GM21367 (cell line): ENCODE results near the gene MPDZ.

Experiments used
- ATAC-seq: cut with Tn5 transposase; IDR thresholded peaks from one replicate; pipeline ENCODE4 v1.9.1; 2021; ENCODE audit not compliant: unreplicated experiment

Gene MPDZ, protein sequence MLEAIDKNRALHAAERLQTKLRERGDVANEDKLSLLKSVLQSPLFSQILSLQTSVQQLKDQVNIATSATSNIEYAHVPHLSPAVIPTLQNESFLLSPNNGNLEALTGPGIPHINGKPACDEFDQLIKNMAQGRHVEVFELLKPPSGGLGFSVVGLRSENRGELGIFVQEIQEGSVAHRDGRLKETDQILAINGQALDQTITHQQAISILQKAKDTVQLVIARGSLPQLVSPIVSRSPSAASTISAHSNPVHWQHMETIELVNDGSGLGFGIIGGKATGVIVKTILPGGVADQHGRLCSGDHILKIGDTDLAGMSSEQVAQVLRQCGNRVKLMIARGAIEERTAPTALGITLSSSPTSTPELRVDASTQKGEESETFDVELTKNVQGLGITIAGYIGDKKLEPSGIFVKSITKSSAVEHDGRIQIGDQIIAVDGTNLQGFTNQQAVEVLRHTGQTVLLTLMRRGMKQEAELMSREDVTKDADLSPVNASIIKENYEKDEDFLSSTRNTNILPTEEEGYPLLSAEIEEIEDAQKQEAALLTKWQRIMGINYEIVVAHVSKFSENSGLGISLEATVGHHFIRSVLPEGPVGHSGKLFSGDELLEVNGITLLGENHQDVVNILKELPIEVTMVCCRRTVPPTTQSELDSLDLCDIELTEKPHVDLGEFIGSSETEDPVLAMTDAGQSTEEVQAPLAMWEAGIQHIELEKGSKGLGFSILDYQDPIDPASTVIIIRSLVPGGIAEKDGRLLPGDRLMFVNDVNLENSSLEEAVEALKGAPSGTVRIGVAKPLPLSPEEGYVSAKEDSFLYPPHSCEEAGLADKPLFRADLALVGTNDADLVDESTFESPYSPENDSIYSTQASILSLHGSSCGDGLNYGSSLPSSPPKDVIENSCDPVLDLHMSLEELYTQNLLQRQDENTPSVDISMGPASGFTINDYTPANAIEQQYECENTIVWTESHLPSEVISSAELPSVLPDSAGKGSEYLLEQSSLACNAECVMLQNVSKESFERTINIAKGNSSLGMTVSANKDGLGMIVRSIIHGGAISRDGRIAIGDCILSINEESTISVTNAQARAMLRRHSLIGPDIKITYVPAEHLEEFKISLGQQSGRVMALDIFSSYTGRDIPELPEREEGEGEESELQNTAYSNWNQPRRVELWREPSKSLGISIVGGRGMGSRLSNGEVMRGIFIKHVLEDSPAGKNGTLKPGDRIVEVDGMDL (N-terminal part only)

DNA sequence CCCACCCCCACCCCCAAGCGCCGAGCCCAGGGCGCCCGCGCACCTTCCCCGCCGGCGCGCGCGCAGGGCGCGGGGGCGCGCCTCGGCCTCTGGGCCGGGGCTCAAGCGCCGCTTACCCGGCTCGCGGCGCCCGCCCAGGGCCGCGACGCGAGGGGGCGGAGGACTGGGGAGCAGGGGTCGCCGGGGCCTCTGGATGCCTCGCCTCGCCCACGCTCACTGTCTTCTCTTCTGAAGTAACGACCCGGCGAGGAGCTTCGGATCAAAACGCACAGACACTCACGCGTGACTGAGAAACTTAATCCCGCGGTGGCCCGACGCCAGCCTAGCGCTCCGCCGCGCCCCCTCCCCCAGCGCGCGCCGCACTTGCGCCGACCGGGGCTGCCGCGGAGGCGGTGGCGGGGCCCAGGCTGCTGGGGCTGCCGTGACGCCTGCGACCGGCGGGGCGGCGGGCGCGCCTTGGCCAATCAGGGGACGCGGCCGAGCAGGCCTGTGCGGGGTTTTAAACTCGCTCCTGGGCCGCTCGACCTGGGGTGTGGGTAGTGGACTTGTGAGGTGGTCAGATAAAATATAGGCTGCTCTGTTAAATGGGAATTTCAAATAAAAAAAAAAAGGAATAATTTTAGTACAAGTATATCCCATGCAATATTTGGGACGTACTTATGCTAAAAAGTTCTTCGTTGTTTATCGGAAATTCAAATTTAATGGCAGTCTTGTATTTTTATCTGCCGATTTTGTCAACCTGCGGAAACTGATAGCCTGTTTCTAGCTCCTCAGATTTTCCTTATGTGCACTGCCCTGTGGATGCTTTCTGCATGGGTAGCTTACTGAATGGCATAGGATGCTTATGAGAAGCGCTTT, at the start of gene MPDZ:
Gene MPDZ (minus strand): TSS at position 409 of the 858 bp plus-strand sequence. CDS start 29,377 bp downstream, outside the sequence.
- no peak for ATAC-seq

DNA sequence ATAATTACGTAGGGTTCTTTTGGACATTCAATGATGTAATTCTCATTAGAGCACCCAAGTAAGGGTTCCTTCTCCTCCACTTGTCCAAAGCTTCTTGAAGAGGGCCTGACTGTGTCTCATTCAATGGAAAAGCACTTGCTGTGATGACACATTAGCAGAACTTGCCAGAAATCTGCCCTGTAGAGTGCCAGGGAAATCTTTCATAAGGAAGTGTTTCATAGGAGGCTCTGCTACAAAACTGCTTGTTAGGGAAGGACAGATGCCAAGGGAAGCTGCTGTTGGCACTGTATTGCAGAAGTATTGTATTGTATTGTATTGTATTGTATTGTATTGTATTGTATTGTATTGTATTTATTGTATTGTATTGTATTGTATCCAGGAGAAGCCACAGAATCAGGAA, 45.5 kb upstream of the MPDZ start:
- ATAC-seq: no peak

DNA sequence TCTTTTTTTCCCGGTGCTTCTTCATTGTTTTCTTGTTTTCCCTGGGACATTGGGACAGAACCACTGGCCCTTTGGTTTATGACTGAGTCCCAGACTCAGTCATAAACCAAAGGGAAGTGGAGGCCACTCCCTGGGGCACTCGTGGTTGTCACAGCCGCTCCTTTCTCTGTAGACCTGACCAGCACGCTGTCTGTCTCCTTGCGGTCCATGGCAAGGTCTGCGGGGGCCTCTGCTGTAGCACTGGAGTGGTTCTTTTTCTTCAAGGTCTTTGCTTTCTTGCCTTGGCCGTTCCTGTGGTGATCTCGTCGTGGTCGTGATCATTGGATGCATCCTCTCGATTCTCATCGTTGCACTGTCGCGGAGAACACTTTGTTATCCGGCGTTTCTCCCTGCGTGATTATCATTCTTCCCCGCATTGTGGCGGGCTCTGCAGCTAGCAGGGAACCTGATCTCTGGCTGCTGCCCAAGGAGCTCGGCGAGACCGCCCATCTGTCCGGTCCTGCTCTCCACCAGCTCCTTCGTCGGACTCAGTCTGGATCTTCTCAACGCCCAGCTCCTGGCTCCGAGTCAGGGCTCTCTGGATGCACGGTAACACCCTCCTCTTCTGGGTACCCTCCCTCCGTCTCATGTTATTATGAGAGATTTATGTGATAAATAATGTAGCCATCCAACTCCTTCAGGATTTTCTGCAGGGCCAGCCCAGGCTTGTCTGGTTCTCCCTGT, 43.5 kb upstream of the MPDZ start:
- no peak for ATAC-seq

DNA sequence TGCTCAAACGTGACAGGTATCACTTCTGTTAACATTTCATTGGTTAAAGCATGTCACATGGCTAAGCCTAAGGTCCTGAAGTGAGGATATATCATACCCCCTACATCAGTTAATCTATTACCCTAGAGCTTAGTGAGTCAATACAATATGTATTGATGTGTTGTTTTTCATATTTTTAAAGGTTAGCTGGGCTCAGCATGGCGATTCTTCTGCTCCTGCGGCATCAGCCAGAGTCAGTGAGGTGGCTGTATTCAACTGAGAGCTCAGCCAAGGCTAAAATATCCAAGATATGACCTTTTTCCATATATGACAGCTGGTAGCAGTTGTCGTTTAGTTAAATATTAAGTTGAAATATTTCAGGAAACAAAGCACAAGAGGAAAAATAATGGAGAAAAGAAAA, 38.5 kb upstream of the MPDZ start:
- no peak for ATAC-seq

DNA sequence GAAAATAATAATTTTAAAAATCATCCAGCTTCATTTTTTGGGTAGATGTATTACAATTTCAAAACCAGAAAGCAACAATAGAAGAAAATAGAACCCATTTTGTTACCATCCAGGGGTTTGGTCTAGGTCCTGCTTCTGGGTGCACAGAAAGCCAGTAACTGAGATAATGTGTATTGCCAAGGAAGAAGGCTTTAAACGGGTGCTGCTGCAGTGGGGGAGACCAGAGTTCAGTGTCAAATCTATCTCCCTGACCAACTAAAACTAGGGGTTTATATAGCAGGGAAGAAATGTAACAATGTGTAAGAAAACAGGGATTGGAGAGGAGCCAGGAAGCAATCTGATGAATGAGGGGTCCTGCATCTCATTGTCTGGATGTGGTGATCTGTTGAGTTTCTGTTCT, 17.5 kb upstream of the MPDZ start:
- ATAC-seq: no peak

DNA sequence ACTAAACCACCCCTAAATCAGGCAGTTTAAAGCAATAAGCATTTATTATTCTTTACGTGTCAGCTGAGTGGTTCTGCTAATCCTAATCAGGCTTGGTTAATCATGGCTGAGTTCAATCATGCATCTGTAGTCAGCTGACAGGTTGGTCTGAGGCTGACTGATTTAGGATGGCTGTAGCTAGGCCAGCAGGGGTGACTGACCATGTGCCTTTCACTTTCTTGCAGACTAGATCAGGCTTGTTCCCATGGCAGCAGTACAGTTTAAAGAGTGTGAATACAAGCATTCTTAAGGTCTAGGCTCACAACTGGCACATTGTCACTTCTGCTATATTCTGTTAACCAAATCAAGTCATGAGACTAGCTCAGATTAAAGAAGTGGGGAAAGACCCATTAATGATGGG, 16.1 kb upstream of the MPDZ start:
- no peak for ATAC-seq

DNA sequence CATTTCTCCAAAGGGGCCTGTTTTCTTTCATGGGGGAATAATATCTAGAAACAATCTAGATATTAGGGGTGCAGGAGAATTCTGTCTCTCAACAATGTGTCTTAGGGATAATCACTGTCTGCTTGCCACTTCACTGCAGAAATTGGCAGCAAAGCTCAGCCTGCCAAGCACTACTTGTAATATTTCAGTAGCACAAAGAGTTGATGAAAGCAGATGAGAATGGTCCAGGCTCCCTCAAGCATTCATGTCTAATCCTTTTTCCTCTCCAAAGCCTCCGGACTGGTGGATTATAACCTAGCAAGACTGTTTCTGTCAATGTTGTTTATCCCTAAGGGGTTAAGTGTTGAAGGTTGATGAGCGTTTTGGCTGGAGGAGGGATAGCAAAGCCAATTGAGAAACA, 13.3 kb upstream of the MPDZ start:
- ATAC-seq: no peak

DNA sequence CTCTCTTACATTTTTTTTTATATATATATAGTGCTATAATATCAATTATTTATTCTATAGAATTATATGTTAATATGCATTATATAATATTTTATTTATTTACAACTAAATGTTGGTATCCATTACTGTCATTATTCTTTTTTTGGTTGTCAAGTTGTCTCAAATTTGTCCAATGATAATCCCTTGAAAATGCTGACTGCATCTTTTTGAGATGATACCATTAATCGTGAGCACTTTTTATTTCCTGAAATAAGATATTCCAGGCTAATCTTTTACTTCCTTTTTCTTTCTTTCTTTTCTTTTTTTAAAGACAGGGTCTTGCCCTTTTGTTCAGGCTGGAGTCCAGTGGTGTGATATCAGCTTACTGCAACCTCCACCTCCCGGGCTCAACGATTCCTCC, 12.7 kb upstream of the MPDZ start:
- no peak for ATAC-seq

DNA sequence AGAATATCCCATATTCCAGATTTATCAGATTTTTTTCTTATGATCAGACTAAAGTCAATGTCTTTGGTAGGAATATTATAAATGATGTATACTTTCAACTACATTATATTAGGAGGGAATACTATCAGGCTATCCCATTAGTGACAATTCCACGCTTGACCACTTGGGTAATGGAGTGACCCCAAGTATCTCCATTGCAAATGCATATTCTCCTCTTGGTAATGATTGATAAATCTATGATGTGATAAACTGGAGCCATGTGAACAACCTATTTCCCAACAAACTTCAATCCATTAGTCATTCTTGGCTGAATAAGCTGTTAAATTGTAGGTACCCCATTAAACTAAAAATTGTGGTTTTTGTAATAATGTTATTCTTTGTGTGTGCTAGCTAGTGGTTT, 12.2 kb upstream of the MPDZ start:
- ATAC-seq: no peak

DNA sequence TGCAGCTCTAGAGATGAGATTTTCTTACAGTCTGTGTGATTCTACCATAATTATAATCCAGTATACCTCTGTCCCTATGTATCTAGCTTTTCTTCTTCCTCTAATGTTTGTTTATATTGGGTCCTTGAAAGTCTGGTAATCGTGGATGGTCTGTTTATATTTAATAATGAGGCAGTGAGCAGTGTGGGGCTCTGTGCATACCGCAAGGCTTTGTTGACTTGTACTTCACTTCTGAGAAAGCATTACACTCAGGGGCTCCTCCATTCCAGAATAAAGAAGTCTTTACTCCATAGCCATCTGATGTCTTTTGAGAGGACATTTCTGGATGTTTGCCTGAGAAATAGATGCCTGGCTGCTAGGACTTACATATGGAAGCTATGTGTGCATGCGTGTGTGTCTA, 4.5 kb upstream of the MPDZ start:
- no peak for ATAC-seq

DNA sequence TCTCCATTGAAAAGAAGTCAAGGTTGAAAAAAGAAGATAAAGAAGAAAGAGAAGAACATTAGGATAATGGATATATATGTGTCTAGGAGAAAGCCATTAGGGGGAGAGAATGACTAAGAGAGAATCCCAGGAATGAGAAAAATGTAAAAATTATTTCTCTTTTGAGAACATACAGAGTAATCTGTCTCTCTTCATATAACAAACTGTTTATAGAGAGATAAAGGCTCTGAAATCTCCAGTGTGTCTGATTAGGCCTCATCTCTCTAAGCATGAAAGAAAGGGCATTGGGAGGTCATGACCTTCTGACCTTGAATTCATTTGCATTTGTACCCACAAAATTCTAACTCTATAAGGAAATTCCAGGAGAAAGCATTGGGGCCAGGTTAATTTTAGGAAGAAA, 3.5 kb upstream of the MPDZ start:
- ATAC-seq: no peak

DNA sequence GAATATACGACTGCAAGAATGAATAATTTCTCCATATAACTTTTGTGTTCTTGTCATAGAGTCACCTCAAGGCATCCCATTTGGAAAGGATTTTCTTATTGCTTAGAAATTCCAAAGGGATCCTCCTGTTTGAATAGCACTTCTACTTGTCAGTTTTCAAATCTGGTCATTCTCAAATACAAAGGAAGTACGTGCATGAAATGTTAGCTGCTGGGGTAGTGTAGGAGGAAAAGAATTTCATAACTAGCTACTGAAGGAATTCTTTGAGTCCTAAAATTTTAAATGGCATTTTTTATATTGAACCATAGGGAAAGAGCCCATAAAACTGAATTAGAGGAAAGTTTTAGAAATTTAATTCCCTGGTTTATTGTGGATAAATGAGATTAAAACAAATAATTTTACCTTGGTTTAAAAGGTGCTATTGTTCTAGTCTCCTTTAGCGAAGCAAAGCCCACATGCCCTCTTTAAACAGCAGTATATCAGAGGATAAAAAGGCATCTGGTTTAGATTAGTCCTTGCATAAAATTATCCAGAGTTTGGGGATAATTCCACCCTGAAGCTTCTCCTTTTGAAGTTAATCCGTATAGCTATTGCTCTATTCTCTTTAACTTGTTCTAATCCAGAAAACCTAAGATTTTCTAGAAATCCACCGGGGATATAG, 2.0 kb upstream of the MPDZ start:
- no peak for ATAC-seq

DNA sequence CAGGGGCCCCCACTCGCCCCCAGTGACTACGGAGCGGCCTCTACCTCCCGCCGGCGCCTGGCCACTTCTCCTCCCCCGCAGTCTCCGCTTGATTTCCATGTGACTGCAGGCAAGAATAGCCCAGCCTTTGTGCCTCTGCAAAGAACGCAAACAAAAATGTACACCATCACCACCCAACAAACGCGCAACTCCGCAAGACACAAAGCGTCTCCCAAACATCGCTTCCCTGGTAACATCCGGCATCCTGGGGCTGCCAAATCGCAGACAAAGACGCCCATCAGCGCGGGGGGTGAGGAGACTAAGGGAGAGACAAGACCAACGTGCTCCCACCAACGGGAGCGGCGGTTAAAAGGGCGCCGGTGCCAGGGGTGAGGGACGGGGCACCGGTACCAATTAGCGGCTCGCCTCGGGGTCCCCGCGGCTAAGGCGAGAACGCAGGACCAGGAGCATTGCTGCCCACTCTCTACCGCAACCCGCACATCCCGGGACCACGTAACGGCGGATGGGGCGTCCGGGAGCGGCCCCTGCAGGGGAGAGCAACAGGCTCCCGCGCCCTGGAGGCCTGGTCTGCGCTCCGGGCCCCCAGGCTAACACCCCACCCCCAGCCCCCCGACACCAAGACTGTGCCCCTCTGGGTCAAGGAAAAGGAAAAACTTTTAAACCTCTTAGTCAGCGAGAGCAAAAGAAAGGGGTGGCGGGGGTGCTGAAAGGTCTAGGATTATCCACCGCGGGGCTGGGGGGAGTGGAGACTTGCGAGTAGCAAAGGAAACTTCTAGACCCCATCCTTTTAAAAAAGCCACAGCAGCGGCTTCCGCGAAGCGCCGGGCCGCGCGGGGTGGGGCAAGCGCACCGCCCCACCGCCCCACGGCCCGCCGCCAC, 885 bp downstream of the MPDZ start:
- ATAC-seq: no peak

DNA sequence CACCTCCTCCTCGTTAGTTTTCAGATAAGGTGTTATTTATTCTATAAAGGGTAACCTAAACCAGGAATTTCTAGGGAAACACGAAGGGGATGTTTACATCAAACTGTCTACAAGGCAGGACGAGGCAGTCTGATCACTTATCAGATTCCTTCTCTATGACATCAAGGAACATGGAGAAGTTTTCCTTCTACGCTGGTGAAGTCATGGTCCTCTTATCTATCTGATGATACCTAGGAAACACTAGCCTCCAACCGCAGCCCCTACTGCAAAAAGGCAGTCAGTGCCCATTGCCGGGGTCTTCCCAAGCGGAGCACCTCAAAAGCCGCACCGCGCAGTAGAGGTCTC, 1.5 kb downstream of the MPDZ start:
- no peak for ATAC-seq

DNA sequence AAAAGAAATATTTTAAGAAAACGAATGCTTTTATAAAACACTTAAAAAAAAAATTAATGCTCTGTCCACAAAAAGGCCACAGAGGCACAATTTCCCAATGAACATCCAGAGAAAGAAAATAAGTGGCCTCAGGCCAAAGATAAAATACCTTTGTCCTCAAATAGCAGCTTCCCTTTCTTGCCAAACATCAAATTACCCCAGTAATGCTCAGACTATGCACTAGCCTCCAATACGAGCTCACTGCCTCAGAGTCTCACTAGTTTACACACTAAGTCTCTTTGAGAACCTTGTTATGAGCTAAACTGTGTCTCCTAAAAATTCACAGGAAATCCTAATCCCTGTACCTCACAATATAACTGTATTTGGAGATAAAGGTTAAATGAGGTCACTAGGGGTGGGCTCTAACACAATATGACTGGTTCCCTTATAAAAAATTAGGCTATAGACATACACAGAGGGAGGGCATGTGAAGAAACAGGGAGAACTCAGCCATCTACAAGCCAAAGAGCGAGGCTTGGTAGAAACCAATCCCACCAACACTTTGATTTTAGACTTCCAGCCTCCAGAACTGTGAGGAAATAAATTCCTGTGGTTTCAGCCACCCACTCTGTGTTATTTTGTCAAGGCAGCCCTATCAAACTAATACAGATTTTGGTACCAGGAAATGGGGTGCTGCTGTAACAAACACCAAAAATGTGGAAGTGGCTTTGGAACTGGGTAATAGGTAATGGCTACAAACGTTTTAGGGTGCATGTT, 4.4 kb downstream of the MPDZ start:
- ATAC-seq: no peak

DNA sequence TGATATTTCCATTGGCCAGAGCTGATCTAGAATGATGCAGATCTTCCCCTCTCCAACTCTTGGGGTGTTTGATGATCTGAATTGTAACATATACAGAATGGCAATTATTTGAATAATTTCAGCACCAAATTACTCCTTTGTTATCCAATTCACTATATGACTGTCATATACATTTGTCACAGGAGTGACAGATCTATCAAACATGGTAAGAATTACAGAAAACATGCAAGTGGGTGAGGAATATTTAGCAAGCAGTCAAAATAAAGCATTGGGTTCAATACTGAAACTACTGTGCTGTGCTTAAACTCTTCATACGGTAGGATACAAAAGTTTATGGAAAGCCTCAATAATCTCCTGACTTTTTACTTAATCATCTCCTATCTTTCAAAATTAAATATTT, 8.8 kb downstream of the MPDZ start:
- no peak for ATAC-seq

DNA sequence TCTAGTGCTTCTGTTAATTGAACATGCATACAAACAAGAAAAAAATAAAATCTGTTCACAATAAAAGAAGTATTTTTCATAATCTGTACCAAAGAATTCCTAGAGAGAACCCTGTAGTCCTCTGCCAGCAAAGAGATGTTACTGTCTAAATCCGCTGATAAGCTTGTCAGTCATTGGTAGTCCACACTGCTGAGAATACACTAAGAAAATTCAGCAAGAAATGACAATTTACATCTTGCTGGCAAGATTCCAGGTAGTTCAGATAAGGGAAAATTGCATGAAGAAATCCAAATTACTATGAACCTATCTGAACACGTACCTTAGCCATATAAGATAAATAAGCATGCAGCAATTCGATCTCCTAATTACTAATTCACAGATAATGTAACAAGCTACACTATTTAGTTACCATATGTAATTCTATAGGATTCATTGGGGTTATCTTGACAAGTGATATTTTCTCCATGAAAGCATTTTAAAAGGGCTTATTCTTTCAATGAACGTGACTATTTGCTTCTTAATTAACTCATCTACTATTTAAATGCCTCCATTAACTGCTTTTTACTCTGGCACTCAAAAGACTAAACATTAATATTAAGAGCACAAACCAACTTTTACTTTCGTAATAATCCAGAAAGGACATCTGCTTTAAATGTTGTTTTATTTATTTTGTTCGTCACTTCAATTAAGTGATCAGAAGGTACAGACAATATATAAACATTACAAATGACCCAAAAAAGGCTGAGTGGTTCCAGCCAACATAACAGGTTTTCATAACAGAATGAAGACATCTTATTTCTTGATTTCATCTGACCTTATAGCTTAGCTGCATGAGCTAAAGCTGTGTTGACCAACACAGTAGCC, 9.7 kb downstream of the MPDZ start:
- no peak for ATAC-seq
